GM10248 (cell line): Measurements from ENCODE around the gene HIP1R.

ENCODE experiments used
- CTCF ChIA-PET: fragments of 300-600 bp; sonication (Branson Sonifier 250); formaldehyde crosslinking; extraction: SDS; loops from one replicate; lab custom pipeline; 2021; ENCODE audit warnings: antibody characterized with exemption; lab: Yijun Ruan, JAX
- POLR2A ChIA-PET: fragments of 350-650 bp; sonication (Branson Sonifier 250); formaldehyde crosslinking; extraction: SDS; loops from one replicate; lab custom pipeline; 2020; ENCODE audit warnings: antibody characterized with exemption; lab: Yijun Ruan, JAX
- DNase-seq: peaks from one replicate; pipeline ENCODE4 v3.0.0; 2012; ENCODE audit errors: extremely low spot score
- TF ChIP-seq, protein P1 (sequence below): IDR thresholded peaks from 2 replicates; pipeline ENCODE4 v1.5.1; 2012; ENCODE audit warnings: mild to moderate bottlenecking, low read depth; ENCODE audit errors: extremely low read depth, missing control alignments, control extremely low read depth

HIP1R gene

GRCh38 chr12:122837306-122838265, 2.3 kb downstream of the HIP1R start:
- TF ChIP-seq, protein P1, sequence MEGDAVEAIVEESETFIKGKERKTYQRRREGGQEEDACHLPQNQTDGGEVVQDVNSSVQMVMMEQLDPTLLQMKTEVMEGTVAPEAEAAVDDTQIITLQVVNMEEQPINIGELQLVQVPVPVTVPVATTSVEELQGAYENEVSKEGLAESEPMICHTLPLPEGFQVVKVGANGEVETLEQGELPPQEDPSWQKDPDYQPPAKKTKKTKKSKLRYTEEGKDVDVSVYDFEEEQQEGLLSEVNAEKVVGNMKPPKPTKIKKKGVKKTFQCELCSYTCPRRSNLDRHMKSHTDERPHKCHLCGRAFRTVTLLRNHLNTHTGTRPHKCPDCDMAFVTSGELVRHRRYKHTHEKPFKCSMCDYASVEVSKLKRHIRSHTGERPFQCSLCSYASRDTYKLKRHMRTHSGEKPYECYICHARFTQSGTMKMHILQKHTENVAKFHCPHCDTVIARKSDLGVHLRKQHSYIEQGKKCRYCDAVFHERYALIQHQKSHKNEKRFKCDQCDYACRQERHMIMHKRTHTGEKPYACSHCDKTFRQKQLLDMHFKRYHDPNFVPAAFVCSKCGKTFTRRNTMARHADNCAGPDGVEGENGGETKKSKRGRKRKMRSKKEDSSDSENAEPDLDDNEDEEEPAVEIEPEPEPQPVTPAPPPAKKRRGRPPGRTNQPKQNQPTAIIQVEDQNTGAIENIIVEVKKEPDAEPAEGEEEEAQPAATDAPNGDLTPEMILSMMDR = no peak
- POLR2A ChIA-PET = no interaction called here
- DNase-seq = no peak
- CTCF ChIA-PET = no interaction called here

DNA sequence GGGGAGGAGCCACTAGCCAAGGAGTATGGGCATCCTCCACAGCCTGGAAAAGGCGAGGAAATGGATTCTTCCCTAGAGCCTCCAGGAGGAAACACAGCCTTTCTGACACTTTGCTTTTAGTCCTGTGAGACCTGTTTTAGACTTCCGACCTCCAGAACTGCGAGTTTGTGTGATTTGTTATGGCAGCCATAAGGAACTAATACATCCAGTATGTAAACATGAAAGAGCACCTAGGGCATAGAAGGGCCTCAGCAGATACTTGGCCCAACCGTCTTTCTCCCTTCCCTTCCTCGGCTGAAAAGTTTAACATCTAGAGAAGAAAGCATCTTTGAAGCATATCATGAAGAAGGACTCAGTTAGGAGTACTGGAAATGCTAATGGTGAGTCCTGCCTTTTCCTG, 3.6 kb downstream of the HIP1R start:
- no peak for DNase-seq
- TF ChIP-seq, protein P1 = no peak
- CTCF ChIA-PET = no interaction called here
- POLR2A ChIA-PET = no interaction called here

GRCh38 chr12:122839907-122840554, 4.8 kb downstream of the HIP1R start:
- POLR2A ChIA-PET = no interaction called here

GRCh38 chr12:122840580-122841513, 5.6 kb downstream of the HIP1R start:
- ChIA-PET CTCF (interaction anchor here (1.0 to 1.6 kb wide), 4 partner anchors 18 to 47 kb away, joined by 3 to 5 read pairs (median 4); no protein-coding TSS in a partner anchor), POLR2A (no interaction called here)
- DNase-seq = no peak
- TF ChIP-seq, protein P1 = no peak

More at GRCh38 chr12:122839907-122840554, 4.8 kb downstream of the HIP1R start:
- CTCF ChIA-PET = interaction anchor here (1.0 to 1.6 kb wide), 4 partner anchors 19 to 46 kb away, joined by 3 to 5 read pairs (median 4); no protein-coding TSS in a partner anchor
- TF ChIP-seq, protein P1 = no peak
- no peak for DNase-seq

- no peak for DNase-seq
- TF ChIP-seq, protein P1 = no peak
- ChIA-PET POLR2A (no interaction called here), CTCF (interaction anchor here (0.8 to 1.4 kb wide), 4 partner anchors 17 to 111 kb away, joined by 3 to 4 read pairs (median 4); no protein-coding TSS in a partner anchor)
Observed at GRCh38 chr12:122841544-122842321, 6.5 kb downstream of the HIP1R start.
